B cell (primary cell): Measurements from ENCODE around the gene TMEM151A.

Source experiments
- CTCF ChIP-seq: fragments of 200-600 bp; IDR thresholded peaks from one replicate; pipeline ENCODE4 v1.8.0; 2022; ENCODE audit warnings: antibody characterized with exemption, mild to moderate bottlenecking
- EZH2 ChIP-seq: IDR thresholded peaks from 2 replicates; pipeline ENCODE4 v1.6.1; 2012; ENCODE audit warnings: borderline replicate concordance, low read depth, mild to moderate bottlenecking, moderate library complexity, low read length; ENCODE audit not compliant: insufficient read depth, poor library complexity, severe bottlenecking

GRCh38 chr11:66286699-66287098 lies 5.0 kb upstream of the TMEM151A start:
- TF ChIP-seq CTCF: no peak
- no peak for TF ChIP-seq EZH2
